HFFc6 (cell line): ENCODE results near the gene ATP8A2. TPM values are rescaled to one million over a fixed set of nuclear protein-coding genes. Genes with fewer than 3 reads are reported as not detected.

Experiments
- DNase-seq: peaks from one replicate; pipeline ENCODE4 v3.0.0-alpha.2; 2018
- H3K27ac Mint-ChIP-seq: 2 replicates; pipeline ENCODE4 v1.8.0; 2020; ENCODE audit warnings: mild to moderate bottlenecking, mixed read lengths
- H3K27me3 Mint-ChIP-seq: 2 replicates; pipeline ENCODE4 v1.8.0; 2021; ENCODE audit warnings: mild to moderate bottlenecking, moderate library complexity, mixed read lengths; ENCODE audit not compliant: insufficient read depth
- H3K36me3 Mint-ChIP-seq: 2 replicates; pipeline ENCODE4 v1.8.0; 2021; ENCODE audit warnings: low read depth, mixed read lengths
- H3K4me1 Mint-ChIP-seq: 2 replicates; pipeline ENCODE4 v1.8.0; 2020; ENCODE audit warnings: low read depth, mixed read lengths
- H3K4me3 Mint-ChIP-seq: 2 replicates; pipeline ENCODE4 v1.8.0; 2020; ENCODE audit warnings: mild to moderate bottlenecking, moderate library complexity, mixed read lengths
- H3K9me3 Mint-ChIP-seq: 2 replicates; pipeline ENCODE4 v1.8.0; 2020; ENCODE audit warnings: mild to moderate bottlenecking, mixed read lengths
- CTCF ChIP-seq: fragments of 200-600 bp; sonication (generic); IDR thresholded peaks from 2 replicates; pipeline ENCODE4 v1.5.0; 2021; ENCODE audit warnings: antibody characterized with exemption, mild to moderate bottlenecking
- total RNA-seq, 6 experiments: library from RNA; stranded (reverse); fragmentation: NEBNext Ultra II Directional; extraction: Animal tissue kit (Norgen Biotek cat#: 25700); gene quantifications; 2 replicates in 1 of 6; 3 replicates in 5 of 6; pipeline ENCODE4 v1.2.3, GENCODE V29; 2021

The ATP8A2 gene
- total RNA-seq, 6 experiments from 2014 or later, result 0.02 TPM; not detected in 5

DNA sequence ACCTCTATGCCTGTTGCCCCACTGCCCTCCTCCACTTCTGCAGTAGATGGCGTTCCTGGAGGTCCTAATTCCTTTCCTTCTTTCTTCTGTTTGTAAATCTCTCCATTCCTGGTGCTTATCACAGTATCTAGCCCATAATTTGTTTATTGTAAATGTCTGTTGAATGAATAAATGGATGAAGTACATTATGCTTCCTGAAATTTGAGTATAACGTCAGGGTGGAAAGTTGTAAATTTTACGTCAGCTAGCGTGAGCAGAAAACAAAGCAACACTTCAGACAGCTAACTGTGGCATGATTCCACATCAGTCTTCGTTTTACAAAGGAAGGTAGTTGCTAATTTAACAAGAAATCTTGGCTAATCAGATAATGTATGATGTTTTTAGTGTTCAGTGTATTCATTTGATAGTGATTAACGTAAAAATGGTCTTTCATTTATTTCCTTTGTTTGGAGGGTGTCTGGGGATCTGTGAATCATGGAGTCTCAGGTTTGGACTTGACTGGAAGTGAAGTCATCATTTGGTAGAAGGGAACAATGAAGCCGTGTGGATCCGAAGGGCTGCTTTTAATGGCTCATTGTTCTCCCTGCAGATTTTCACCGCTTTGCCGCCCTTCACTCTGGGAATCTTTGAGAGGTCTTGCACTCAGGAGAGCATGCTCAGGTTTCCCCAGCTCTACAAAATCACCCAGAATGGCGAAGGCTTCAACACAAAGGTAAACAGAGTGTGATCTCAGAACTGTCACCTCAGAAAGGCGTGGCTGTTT, 465.0 kb downstream of the ATP8A2 start:
- Mint-ChIP-seq H3K9me3 (peaks cover 57% of the 10 kb centered on the region), H3K27me3 (no peaks in the 10 kb centered on the region), H3K36me3 (0 out of 2 replicates have a peak, but pooled peaks cover under 1% of the 10 kb centered on the region), H3K27ac (no peak overlapping the region), H3K4me1 (no peaks in the 10 kb centered on the region), H3K4me3 (no peak overlapping the region)
- DNase-seq, result no peak
- no peak for TF ChIP-seq CTCF

- TF ChIP-seq CTCF, result no peak
- DNase-seq, result no peak
- Mint-ChIP-seq H3K4me1 (no peaks in the 10 kb centered on the region), H3K27me3 (no peaks in the 10 kb centered on the region), H3K27ac (no peak overlapping the region), H3K4me3 (no peak overlapping the region), H3K36me3 (peaks cover 5% of the 10 kb centered on the region; the same call in 1 of the 2 replicates), H3K9me3 (peaks cover 72% of the 10 kb centered on the region)
Measured at GRCh38 chr13:25839371-25839770, 467.6 kb downstream of the ATP8A2 start.

- Mint-ChIP-seq H3K4me3 (no peak overlapping the region), H3K27ac (no peak overlapping the region), H3K36me3 (peaks cover 5% of the 10 kb centered on the region; the same call in 1 of the 2 replicates), H3K9me3 (peaks cover 68% of the 10 kb centered on the region), H3K4me1 (no peaks in the 10 kb centered on the region), H3K27me3 (no peaks in the 10 kb centered on the region; the same call in 1 of the 2 replicates)
- TF ChIP-seq CTCF, result no peak
- no peak for DNase-seq
Measured at GRCh38 chr13:25840261-25840660, 468.5 kb downstream of the ATP8A2 start.

DNA sequence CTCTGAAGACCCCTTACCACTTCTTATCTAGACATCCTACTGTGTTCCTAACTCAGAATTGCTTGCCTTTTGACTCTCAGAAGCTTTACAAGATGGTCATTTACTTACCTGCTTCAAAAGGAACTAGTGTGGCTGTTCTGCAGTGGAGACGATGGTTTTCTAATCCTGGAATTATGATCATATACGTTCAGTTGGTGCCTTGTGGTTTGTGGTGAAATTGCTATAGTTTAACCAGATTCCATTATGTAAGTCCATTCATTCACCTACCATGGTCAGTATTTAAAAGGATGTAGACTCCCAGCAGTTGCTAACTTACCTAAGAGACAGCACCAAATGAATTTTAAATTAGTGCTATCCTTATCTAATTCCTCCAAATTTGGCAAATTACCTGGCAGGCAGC, 469.2 kb downstream of the ATP8A2 start:
- H3K4me1 Mint-ChIP-seq, result no peaks in the 10 kb centered on the region
- H3K27me3 Mint-ChIP-seq, result no peaks in the 10 kb centered on the region; the same call in 1 of the 2 replicates

DNA sequence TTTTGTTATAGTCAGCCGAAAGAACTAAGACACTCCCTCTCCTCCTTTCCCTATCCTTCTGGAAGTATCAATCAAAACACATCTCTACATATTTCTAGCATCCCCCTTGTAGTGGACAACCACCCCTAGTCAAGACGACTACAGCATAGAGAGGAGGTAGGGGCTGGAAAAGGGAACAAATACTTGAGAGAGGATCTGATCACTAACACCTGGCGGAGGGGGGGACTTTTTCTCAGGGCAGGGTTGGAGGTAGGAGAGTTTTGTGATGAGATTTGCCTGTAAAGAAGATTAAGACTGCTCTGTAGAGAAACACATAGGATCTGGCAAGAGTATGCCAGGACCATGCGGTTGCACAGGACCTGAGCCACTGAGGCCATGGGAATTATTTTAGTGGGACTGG, 471.9 kb downstream of the ATP8A2 start:
- Mint-ChIP-seq H3K27me3 (no peaks in the 10 kb centered on the region; the same call in 1 of the 2 replicates), H3K27ac (no peak overlapping the region), H3K4me3 (no peak overlapping the region), H3K36me3 (peaks cover 5% of the 10 kb centered on the region; the same call in 1 of the 2 replicates), H3K9me3 (peaks cover 50% of the 10 kb centered on the region), H3K4me1 (no peaks in the 10 kb centered on the region)
- DNase-seq, result no peak
- no peak for TF ChIP-seq CTCF

More for the DNA sequence above, 469.2 kb downstream of the ATP8A2 start:
- peaks cover 69% of the 10 kb centered on the region for H3K9me3 Mint-ChIP-seq
- no peak for TF ChIP-seq CTCF
- no peak overlapping the region for H3K27ac Mint-ChIP-seq
- no peak overlapping the region for H3K4me3 Mint-ChIP-seq
- no peak for DNase-seq
- peaks cover 5% of the 10 kb centered on the region; the same call in 1 of the 2 replicates for H3K36me3 Mint-ChIP-seq
